Measurements from ENCODE around the gene ZNF276. TPM values are rescaled to one million over a fixed set of nuclear protein-coding genes. Genes with fewer than 3 reads are reported as not detected.

Gene ZNF276
- total RNA-seq, 1 experiment from 2014 or later: 18.6 TPM

- Histone ChIP-seq H3K9me3 (ENCODE audit: control insufficient read depth, low read depth, low read length) (no peaks in the 10 kb centered on the region), H4K20me1 (ENCODE audit: control insufficient read depth, insufficient read depth, insufficient read length) (no peaks in the 10 kb centered on the region), H3K9ac (ENCODE audit: extremely low read depth, insufficient read length, low read length) (no peak overlapping the region), H3T11ph (ENCODE audit: low read length) (no peak overlapping the region), H2AFZ (ENCODE audit: low read length) (no peak overlapping the region), H3K79me2 (ENCODE audit: insufficient read depth, low read length) (no peaks in the 10 kb centered on the region), H3K27ac (ENCODE audit: insufficient read length, low read depth, low read length) (no peak overlapping the region), H3K4me2 (ENCODE audit: insufficient read depth, insufficient read length, low read length) (no peak overlapping the region), H2BK12ac (ENCODE audit: insufficient read length, low read depth, low read length) (no peak overlapping the region), H4K5ac (ENCODE audit: insufficient read length, low read depth, low read length) (no peak overlapping the region), H2BK20ac (ENCODE audit: low read depth, low read length, poor library complexity, severe bottlenecking) (no peak overlapping the region), H2BK15ac (ENCODE audit: low read depth, low read length) (no peak overlapping the region), H4K8ac (replicated peaks; ENCODE audit: insufficient read length, low read depth, low read length) (no peak overlapping the region), H3K23me2 (ENCODE audit: insufficient read length, low read depth, low read length, poor library complexity, severe bottlenecking) (peaks cover 10% of the 10 kb centered on the region), H2BK120ac (ENCODE audit: low read depth, low read length, poor library complexity, severe bottlenecking) (no peak overlapping the region), H3K23ac (ENCODE audit: insufficient read length, low read depth, low read length) (no peak overlapping the region), H3K14ac (ENCODE audit: insufficient read depth, low read length) (no peak overlapping the region), H3K79me1 (ENCODE audit: insufficient read depth, low read depth, low read length, poor library complexity, severe bottlenecking) (no peaks in the 10 kb centered on the region), H3K56ac (ENCODE audit: insufficient read length, low read depth, low read length) (no peak overlapping the region), H3K4ac (ENCODE audit: low read depth, low read length) (no peak overlapping the region), H3K18ac (ENCODE audit: insufficient read length, low read depth, low read length) (no peak overlapping the region), H3K4me1 (ENCODE audit: insufficient read depth, low read length) (no peaks in the 10 kb centered on the region), H2BK5ac (ENCODE audit: insufficient read length, low read length) (no peak overlapping the region), H3K27me3 (ENCODE audit: insufficient read depth, low read length) (no peaks in the 10 kb centered on the region), H2AK5ac (ENCODE audit: insufficient read length, low read length) (no peak overlapping the region), H4K91ac (ENCODE audit: insufficient read length, low read depth, low read length) (no peak overlapping the region)
- Mint-ChIP-seq H3K4me3 (no peak overlapping the region), H3K36me3 (ENCODE audit: insufficient read depth in 1 of 3, low read depth in 3 of 3) (peaks cover 0 to 1% (median 0%) of the 10 kb centered on the region in 3 experiments; a peak in 1 of 7 replicates), H3K27ac (no peak overlapping the region), H3K9me3 (no peaks in the 10 kb centered on the region), H3K4me1 (peaks cover 13 to 18% of the 10 kb centered on the region in 2 experiments), H3K27me3 (ENCODE audit: low read depth) (peaks cover 28% of the 10 kb centered on the region)
- WGBS (ENCODE audit: extremely low coverage, insufficient read length, low lambda C conversion rate): no CpG with 5 or more reads among the region's 9 CpGs
- DNase-seq: no peak
- no peak for TF ChIP-seq CTCF (conservative IDR thresholded peaks at IDR 0.05)
These were observed 13.6 kb upstream of the ZNF276 start for GRCh38 chr16:89707695-89708094.

Data from H9 (cell line).